Transverse colon (tissue), 3 donors: Measurements from ENCODE around the gene SRGN.

Experiments
- EP300 ChIP-seq: sonication (generic); formaldehyde crosslinking; IDR thresholded peaks from one replicate; pipeline ENCODE4 v1.6.1; 2017; ENCODE audit warnings: antibody characterized with exemption, low read depth
- POLR2A ChIP-seq: fragments of 450-650 bp; IDR thresholded peaks from one replicate; pipeline ENCODE4 v1.6.1; 2016; ENCODE audit warnings: antibody characterized with exemption, mild to moderate bottlenecking, moderate library complexity
- TF ChIP-seq, protein P1 (sequence below), 5 experiments: fragments of 200-600 bp in 3 of 5; fragments of 450-650 bp in 2 of 5; sonication (generic) in 3 of 5; IDR thresholded peaks; 1 replicate in 2 of 5; 2 replicates in 3 of 5; pipeline ENCODE4 v1.5.1; 2016 to 2017; ENCODE audit warnings: antibody characterized with exemption in 5 of 5, inconsistent platforms in 3 of 5, mild to moderate bottlenecking in 2 of 5, moderate library complexity in 1 of 5

DNA sequence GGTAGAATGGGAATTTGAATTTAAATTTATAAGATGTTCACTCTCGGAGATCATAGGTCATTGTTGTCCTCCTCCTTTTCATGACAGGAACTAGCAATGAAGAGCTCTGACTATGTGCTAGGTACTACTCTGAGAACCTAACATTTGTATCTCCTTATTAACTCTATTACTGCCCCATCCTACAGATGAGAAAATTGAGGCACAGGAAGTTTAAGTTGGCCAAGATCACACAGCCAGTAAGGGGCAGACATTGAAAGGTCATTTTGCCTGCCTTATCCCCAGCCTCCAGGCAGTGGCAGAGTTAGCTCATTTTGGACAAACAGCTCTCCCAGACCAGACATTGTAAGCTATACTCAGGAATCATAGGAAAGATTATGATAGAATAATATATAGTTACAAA is 6.0 kb downstream of the SRGN start:
- no peak for TF ChIP-seq EP300
- TF ChIP-seq POLR2A = no peak
- TF ChIP-seq, protein P1, sequence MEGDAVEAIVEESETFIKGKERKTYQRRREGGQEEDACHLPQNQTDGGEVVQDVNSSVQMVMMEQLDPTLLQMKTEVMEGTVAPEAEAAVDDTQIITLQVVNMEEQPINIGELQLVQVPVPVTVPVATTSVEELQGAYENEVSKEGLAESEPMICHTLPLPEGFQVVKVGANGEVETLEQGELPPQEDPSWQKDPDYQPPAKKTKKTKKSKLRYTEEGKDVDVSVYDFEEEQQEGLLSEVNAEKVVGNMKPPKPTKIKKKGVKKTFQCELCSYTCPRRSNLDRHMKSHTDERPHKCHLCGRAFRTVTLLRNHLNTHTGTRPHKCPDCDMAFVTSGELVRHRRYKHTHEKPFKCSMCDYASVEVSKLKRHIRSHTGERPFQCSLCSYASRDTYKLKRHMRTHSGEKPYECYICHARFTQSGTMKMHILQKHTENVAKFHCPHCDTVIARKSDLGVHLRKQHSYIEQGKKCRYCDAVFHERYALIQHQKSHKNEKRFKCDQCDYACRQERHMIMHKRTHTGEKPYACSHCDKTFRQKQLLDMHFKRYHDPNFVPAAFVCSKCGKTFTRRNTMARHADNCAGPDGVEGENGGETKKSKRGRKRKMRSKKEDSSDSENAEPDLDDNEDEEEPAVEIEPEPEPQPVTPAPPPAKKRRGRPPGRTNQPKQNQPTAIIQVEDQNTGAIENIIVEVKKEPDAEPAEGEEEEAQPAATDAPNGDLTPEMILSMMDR (IDR thresholded peaks at IDR 0.05) = no peak
